NK-92 (cell line): ENCODE data around the gene RBM15B.

Experiments
- DNase-seq: peaks from one replicate; lab custom pipeline; 2025; ENCODE audit not compliant: unreplicated experiment; lab: John Stamatoyannopoulos, UW

RBM15B gene

GRCh38 chr3:51441282-51442030 is 50.4 kb downstream of the RBM15B start:
- DNase-seq: no peak

GRCh38 chr3:51445544-51446280 is 54.6 kb downstream of the RBM15B start:
- DNase-seq: no peak
